ENCODE data around the gene RNF126.
"Not testable (repeated sequence)": the region's sequence is repeated elsewhere in the genome, so short reads cannot be mapped to it uniquely, and the experiment has no call there.

RNF126 gene

DNA sequence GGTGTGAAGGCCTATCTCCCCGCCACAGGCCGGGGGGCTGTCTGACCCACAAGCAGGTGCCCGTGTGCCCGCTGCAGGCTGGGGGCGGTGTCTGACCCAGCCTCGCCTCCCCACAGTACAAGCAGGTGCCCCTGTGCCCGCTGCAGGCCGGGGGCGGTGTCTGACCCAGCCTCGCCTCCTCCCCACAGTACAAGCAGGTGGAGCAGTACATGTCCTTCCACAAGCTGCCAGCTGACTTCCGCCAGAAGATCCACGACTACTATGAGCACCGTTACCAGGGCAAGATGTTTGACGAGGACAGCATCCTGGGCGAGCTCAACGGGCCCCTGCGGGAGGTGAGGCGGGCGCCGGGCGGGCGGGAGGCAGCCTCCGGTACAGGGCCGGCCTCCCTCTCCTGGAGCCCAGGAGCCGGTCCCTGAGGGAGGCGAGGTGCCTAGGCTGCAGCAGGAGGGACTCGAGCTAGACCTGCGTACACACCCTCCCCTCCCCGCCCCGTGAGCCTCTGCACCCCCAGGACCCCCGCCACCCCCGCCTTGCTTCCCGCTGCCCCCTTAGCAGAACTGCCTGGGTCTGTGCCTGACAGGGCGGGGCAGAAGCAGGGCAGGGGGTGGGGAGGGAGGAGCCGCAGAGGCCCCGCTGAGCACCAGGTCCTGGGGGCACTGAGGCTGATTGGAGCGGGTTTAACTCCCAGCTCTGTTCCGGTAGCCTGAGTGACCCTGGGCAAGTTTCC is 52.8 kb downstream of the RNF126 start:
- no peak overlapping the region for H3K4me3 ChIP-seq (replicated peaks; ENCODE audit: low read depth, low read length)
- TF ChIP-seq, protein P1, sequence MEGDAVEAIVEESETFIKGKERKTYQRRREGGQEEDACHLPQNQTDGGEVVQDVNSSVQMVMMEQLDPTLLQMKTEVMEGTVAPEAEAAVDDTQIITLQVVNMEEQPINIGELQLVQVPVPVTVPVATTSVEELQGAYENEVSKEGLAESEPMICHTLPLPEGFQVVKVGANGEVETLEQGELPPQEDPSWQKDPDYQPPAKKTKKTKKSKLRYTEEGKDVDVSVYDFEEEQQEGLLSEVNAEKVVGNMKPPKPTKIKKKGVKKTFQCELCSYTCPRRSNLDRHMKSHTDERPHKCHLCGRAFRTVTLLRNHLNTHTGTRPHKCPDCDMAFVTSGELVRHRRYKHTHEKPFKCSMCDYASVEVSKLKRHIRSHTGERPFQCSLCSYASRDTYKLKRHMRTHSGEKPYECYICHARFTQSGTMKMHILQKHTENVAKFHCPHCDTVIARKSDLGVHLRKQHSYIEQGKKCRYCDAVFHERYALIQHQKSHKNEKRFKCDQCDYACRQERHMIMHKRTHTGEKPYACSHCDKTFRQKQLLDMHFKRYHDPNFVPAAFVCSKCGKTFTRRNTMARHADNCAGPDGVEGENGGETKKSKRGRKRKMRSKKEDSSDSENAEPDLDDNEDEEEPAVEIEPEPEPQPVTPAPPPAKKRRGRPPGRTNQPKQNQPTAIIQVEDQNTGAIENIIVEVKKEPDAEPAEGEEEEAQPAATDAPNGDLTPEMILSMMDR (IDR thresholded peaks at IDR 0.05; ENCODE audit: low read length, missing control alignments), result no peak
- DNase-seq (ENCODE audit: low read depth), result no peak

DNA sequence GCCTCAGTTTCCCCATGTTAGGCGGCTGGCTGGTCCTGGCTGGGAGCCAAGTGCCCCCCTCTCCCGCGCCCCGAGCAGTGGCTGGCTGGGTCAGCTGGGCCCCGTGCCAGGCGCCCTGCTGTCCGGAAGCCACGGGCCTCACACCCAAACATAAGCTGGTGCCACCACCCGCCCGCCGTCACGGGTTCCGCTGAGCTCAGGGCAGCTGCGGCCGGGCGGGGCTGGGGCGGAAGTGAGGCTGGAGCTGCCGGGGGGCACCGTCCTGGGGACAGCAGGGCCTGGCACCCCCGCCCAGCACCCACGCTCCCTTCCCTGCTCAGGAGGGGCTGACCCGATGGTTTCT is 54.0 kb downstream of the RNF126 start:
- DNase-seq (ENCODE audit: low read depth), result no peak
- TF ChIP-seq, protein P1 (IDR thresholded peaks at IDR 0.05; ENCODE audit: low read length, missing control alignments), result no peak
- no peak overlapping the region for H3K4me3 ChIP-seq (replicated peaks; ENCODE audit: low read depth, low read length)

DNA sequence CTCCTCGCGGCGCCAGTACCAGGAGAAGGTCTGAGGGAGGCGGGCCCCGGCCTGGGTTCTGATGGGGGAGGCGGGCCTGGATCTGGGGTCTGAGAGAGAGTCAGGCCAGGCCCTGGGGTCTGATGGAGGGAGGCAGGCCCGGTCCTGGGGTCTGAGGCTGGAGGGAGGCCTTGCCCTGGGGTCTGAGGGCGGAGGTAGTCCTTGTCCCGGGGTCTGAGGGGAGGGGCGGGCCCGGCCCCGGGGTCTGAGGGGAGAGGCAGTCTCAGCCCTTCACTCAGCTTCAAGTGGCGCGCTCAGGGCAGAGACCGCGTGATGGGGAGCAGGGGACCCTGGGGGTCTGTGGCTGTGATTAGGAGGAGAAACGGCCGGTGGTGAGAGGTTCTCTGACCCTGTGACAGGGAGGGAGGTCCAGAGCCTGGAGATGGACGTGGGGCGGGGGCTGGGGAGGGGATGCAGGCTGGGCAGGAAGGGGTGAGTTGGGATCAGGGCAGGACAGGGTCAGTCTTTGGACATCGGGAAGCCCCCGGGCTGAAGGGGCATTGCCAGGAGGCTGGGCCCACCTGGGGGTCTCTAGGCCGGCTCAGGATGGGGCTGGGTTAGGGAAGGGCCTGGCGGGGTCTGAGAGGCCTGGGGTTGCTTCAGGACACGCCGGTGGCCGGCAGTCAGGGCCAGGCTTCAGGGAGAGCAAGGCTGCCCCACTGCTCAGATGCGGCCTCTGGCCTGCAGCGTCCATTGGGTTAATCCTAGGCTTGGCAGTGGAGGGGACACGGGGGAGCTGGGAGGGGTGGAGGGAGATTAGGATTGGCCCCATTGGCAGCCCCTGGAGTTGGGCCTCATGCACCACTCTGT is 54.6 kb downstream of the RNF126 start:
- DNase-seq (ENCODE audit: low read depth), result no peak
- TF ChIP-seq, protein P1 (IDR thresholded peaks at IDR 0.05; ENCODE audit: low read length, missing control alignments), result no peak
- no peak overlapping the region for H3K4me3 ChIP-seq (replicated peaks; ENCODE audit: low read depth, low read length)

DNA sequence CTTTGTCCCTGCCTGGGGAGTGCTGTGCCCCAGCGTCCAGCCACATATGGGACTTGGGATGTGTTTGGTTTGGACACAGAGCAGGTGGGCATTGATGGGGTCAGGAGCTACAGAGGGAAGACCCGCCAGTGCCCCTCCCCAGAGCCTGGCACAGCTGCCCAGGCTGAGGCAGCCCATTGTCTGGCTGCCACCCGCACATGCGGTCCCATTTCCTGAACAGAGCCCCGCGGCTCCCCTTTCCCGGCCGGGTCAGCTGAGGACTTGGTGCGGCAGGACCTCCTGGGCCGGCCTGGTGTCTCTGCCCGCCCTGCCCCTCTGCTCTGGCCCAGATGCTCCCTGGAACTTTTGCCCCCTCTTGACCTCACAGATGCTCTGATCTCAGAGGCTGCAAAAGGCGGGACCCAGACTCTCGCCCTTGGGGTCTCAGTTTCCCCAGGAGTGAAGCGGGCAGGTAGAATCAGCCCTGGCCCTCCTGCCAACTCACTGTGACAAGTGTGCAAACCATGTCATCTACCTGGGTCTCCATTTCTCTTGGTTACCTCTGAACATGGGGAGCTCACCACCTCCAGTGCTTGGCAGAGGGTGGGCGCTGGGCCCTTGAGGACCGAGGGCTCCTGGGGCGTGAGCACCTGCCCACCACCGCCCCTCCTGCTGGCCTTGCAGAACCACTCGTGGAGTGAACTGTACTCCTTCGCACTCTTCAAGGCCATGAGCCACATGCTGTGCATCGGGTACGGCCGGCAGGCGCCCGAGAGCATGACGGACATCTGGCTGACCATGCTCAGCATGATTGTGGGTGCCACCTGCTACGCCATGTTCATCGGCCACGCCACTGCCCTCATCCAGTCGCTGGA is 55.5 kb downstream of the RNF126 start:
- DNase-seq (ENCODE audit: low read depth), result no peak
- H3K4me3 ChIP-seq (replicated peaks; ENCODE audit: low read depth, low read length), result no peak overlapping the region
- TF ChIP-seq, protein P1 (IDR thresholded peaks at IDR 0.05; ENCODE audit: low read length, missing control alignments), result no peak

DNA sequence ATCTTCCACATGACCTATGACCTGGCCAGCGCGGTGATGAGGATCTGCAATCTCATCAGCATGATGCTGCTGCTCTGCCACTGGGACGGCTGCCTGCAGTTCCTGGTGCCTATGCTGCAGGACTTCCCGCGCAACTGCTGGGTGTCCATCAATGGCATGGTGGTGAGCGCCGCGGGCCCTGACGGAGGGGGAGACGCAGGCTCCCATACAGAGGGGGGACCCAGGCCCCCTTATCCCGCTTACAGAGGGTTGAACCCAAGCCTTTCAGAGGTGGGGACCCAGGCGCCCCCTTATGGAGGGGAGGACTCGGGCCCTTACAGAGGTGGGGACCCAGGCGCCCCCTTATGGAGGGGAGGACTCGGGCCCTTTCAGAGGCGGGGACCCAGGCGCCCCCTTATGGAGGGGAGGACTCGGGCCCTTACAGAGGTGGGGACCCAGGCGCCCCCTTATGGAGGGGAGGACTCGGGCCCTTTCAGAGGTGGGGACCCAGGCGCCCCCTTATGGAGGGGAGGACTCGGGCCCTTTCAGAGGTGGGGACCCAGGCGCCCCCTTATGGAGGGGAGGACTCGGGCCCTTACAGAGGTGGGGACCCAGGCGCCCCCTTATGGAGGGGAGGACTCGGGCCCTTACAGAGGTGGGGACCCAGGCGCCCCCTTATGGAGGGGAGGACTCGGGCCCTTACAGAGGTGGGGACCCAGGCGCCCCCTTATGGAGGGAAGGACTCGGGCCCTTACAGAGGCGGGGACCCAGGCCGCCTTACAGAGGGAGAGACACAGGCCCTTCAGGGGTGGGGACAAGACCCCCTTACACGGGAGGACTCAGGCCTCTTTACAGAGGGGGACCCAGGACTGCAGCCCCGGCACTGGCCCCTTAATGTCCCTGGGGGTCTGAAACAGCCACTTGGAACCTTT is 57.7 kb downstream of the RNF126 start:
- H3K4me3 ChIP-seq (replicated peaks; ENCODE audit: low read depth, low read length); DNase-seq (ENCODE audit: low read depth): not testable (repeated sequence)

DNA sequence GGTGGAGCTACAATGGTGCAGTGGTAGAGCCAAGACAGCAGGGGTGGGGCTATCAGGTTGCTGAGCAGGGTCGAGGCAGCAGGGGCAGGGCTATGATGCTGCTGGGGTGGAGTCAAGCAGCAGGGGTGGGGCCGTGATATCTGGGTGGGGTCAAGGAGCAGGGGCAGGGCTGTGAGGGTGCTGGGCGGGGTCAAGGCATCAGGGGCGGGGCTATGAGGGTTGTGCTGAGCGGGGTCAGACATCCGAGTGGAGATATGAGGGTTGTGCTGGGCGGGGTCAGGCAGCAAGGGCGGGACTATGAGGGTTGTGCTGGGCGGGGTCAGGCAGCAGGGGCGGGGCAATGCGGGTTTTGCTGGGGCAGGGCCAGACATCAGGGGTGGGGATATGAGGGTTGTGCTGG is 58.7 kb downstream of the RNF126 start:
- TF ChIP-seq, protein P1 (IDR thresholded peaks at IDR 0.05; ENCODE audit: low read length, missing control alignments), result no peak
- no peak for DNase-seq (ENCODE audit: low read depth)
- H3K4me3 ChIP-seq (replicated peaks; ENCODE audit: low read depth, low read length), result no peak overlapping the region

DNA sequence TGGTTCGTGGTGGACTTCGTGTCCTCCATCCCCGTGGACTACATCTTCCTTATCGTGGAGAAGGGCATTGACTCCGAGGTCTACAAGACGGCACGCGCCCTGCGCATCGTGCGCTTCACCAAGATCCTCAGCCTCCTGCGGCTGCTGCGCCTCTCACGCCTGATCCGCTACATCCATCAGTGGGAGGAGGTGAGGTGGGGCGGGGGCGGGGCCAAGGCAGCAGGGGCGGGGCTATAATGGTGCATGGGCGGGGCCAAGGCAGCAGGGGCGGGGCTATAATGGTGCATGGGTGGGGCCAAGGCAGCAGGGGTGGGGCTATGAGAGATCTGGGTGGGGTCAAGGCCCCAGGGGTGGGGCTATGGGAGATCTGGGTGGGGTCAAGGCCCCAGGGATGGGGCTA is 59.2 kb downstream of the RNF126 start:
- DNase-seq (ENCODE audit: low read depth); H3K4me3 ChIP-seq (replicated peaks; ENCODE audit: low read depth, low read length): not testable (repeated sequence)

DNA sequence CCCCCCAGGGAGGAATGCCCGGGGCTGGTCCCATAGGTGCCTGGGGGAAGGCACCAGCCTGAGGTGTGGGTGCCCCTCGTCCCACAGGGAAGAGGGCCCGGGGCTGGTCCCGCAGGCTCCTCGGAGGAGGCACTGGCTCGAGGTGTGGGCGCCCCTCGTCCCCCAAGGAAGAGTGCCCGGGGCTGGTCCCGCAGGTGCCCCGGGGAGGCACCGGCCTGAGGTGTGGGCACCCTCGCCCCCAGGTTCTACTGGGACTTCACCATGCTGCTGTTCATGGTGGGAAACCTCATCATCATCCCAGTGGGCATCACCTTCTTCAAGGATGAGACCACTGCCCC is 59.7 kb downstream of the RNF126 start:
- H3K4me3 ChIP-seq (replicated peaks; ENCODE audit: low read depth, low read length); DNase-seq (ENCODE audit: low read depth): not testable (repeated sequence)

Measured in fibroblast of pulmonary artery (primary cell).